HepG2 (cell line): Measurements from ENCODE around the gene APC2. TPM values are rescaled to one million over a fixed set of nuclear protein-coding genes. Genes with fewer than 3 reads are reported as not detected.
A peak's percentile ranks its signal among the peaks of the same experiment; 100 is the strongest.

ENCODE experiments used
- KLF15 ChIP-seq: sonication (generic); formaldehyde crosslinking; IDR thresholded peaks from 2 replicates; pipeline ENCODE4 v1.8.1; 2023; ENCODE audit warnings: borderline replicate concordance, mild to moderate bottlenecking, inconsistent platforms, missing genetic modification reagents, mixed read lengths
- SKIL ChIP-seq: sonication (generic); formaldehyde crosslinking; IDR thresholded peaks from 2 replicates; pipeline ENCODE4 v1.8.0; 2022; ENCODE audit warnings: missing genetic modification reagents, mild to moderate bottlenecking, moderate library complexity, borderline replicate concordance
- SP5 ChIP-seq: IDR thresholded peaks from 2 replicates; pipeline ENCODE4 v1.6.1; 2016; ENCODE audit warnings: low read depth, borderline replicate concordance
- THAP8 ChIP-seq: sonication (generic); formaldehyde crosslinking; IDR thresholded peaks from 2 replicates; pipeline ENCODE4 v1.5.1; 2020; ENCODE audit warnings: missing genetic modification reagents, mild to moderate bottlenecking, borderline replicate concordance
- ZMYM3 ChIP-seq: sonication (generic); formaldehyde crosslinking; IDR thresholded peaks from 2 replicates; pipeline ENCODE4 v1.5.1; 2020; ENCODE audit warnings: mild to moderate bottlenecking, missing genetic modification reagents
- ZNF503 ChIP-seq: sonication (generic); formaldehyde crosslinking; IDR thresholded peaks from 2 replicates; pipeline ENCODE4 v1.4.0; 2020; ENCODE audit warnings: missing genetic modification reagents
- ZNF629 ChIP-seq: sonication (generic); formaldehyde crosslinking; conservative IDR thresholded peaks from 2 replicates; pipeline ENCODE4 v1.5.0; 2020; ENCODE audit warnings: missing genetic modification reagents
- polyA plus RNA-seq, 8 experiments: library from polyadenylated mRNA; depleted of rRNA in 3 of 8; stranded (reverse) in 7 of 8; unstranded in 1 of 8; fragments of >200 nt; fragmentation: Illumina TruSeq in 4 of 8; extraction: Trizol in 4 of 8; gene quantifications; 2 replicates each; pipeline versions ENCODE4 v1.2.1 to v1.2.3, GENCODE V29; 2011 to 2016; ENCODE audit warnings: low read depth in 4 of 8, missing spikeins in 1 of 8, mixed read lengths in 1 of 8; ENCODE audit not compliant: insufficient read depth in 1 of 8
- total RNA-seq, 5 experiments: library from RNA; depleted of rRNA; stranded (reverse); fragments of >200 nt; fragmentation: Illumina TruSeq; extraction: Trizol; gene quantifications; 2 replicates each; pipeline ENCODE4 v1.2.3, GENCODE V29; 2016; ENCODE audit warnings: low read depth in 1 of 5

APC2 gene
- total and polyA plus RNA-seq, 2 of the 13 experiments (the other 11 are each of a cell fraction or from before 2014, with no cell fraction given), result 0.08 to 0.22 TPM

GRCh38 chr19:1460033-1460995 is 10.4 kb downstream of the APC2 start (continued):
- TF ChIP-seq ZNF503, result no peak
- no peak for TF ChIP-seq KLF15 (CRISPR knock-in tag)
- TF ChIP-seq THAP8 (CRISPR knock-in tag), result no peak
- no peak for TF ChIP-seq SKIL (CRISPR knock-in tag)
- peak; percentile 82 for TF ChIP-seq ZNF629 (CRISPR knock-in tag)
- no peak for TF ChIP-seq SP5 (CRISPR knock-in tag)
- TF ChIP-seq ZMYM3 (CRISPR knock-in tag), result peak; percentile 40; the same call in 1 of the 2 replicates
